Measurements from ENCODE around the gene MALRD1. TPM values are rescaled to one million over a fixed set of nuclear protein-coding genes. Genes with fewer than 3 reads are reported as not detected.
A peak's percentile ranks its signal among the peaks of the same experiment; 100 is the strongest.

MALRD1 gene
- total RNA-seq, 1 donor from 2014 or later, result 3.6 TPM

Small RNA genes within 50 kb of the gene (small RNA-seq; reads per million reads assigned to genes)
- gene AL354695.1, result not detected
- not detected for gene HMGN1P20
- 0.12 reads per million for gene RF00012
- 3.5 reads per million, percentile 88 among the genes with 10 or more reads in this experiment for gene RNA5SP303
